Spleen (tissue), 11 donors: ENCODE data around the gene MSI2. TPM values are rescaled to one million over a fixed set of nuclear protein-coding genes. Genes with fewer than 3 reads are reported as not detected.

ENCODE experiments used
- DNase-seq: peaks from one replicate; pipeline ENCODE4 v3.0.0-alpha.2; 2020
- H3K27ac ChIP-seq, 8 donors: fragments of 200-600 bp; sonication (generic) in 7 of 8; 1 replicate in 4 of 8; 2 replicates in 4 of 8; pipeline versions ENCODE4 v1.5.0 to v1.8.0; 2016 to 2021; ENCODE audit warnings: inconsistent platforms in 4 of 8, mild to moderate bottlenecking in 4 of 8, moderate library complexity in 1 of 8
- H3K27me3 ChIP-seq, 7 donors: fragments of 200-600 bp; sonication (generic) in 6 of 7; replicated peaks in 1 of 7; 1 replicate in 4 of 7; 2 replicates in 3 of 7; pipeline versions ENCODE4 v1.5.0 to v1.8.0; 2016 to 2021; ENCODE audit warnings: inconsistent platforms in 3 of 7, mild to moderate bottlenecking in 1 of 7
- H3K36me3 ChIP-seq, 6 donors: fragments of 200-600 bp; sonication (generic) in 5 of 6; 1 replicate in 4 of 6; 2 replicates in 2 of 6; pipeline versions ENCODE4 v1.5.0 to v1.8.0; 2016 to 2021; ENCODE audit warnings: inconsistent platforms in 2 of 6
- H3K4me1 ChIP-seq, 6 donors: fragments of 200-600 bp; sonication (generic) in 5 of 6; 1 replicate in 3 of 6; 2 replicates in 3 of 6; pipeline versions ENCODE4 v1.5.0 to v1.8.0; 2016 to 2021; ENCODE audit warnings: inconsistent platforms in 3 of 6
- H3K4me3 ChIP-seq, 8 donors: fragments of 200-600 bp; sonication (generic) in 7 of 8; 1 replicate in 4 of 8; 2 replicates in 4 of 8; pipeline versions ENCODE4 v1.5.0 to v1.8.0; 2016 to 2021; ENCODE audit warnings: inconsistent platforms in 4 of 8, mild to moderate bottlenecking in 4 of 8, moderate library complexity in 2 of 8
- H3K9me3 ChIP-seq, 8 donors: fragments of 200-600 bp; sonication (generic) in 7 of 8; 1 replicate in 4 of 8; 2 replicates in 4 of 8; pipeline versions ENCODE4 v1.5.0 to v1.8.0; 2016 to 2021; ENCODE audit warnings: inconsistent platforms in 4 of 8
- CTCF ChIP-seq, 11 experiments: fragments of 200-600 bp in 7 of 11; fragments of 450-650 bp in 4 of 11; sonication (generic) in 4 of 11; IDR thresholded peaks in 8 of 11; conservative IDR thresholded peaks in 3 of 11; 1 replicate in 7 of 11; 2 replicates in 4 of 11; pipeline versions ENCODE4 v1.4.0 to v1.8.0; 2016 to 2021; ENCODE audit warnings: antibody characterized with exemption in 11 of 11, inconsistent platforms in 4 of 11, mild to moderate bottlenecking in 1 of 11
- POLR2A ChIP-seq, 3 donors: fragments of 450-650 bp; IDR thresholded peaks; one replicate each; pipeline ENCODE4 v1.5.1; 2017; ENCODE audit warnings: antibody characterized with exemption in 3 of 3, mild to moderate bottlenecking in 1 of 3
- POLR2AphosphoS5 ChIP-seq, 3 donors: sonication (generic); formaldehyde crosslinking; IDR thresholded peaks; one replicate each; pipeline ENCODE4 v1.5.1; 2017; ENCODE audit warnings: antibody characterized with exemption in 3 of 3
- WGBS, 5 donors: extraction: QIAGEN DNeasy Blood & Tissue Kit in 3 of 5; methylation state at CpG; one replicate each; pipeline versions ENCODE4 v1.1.5 to v1.1.7; 2013 to 2018; 5-methylcytosine and 5-hydroxymethylcytosine counted together
- intact Hi-C: fragments of 100-400 bp; cut with DNase I; formaldehyde crosslinking; loops from one replicate; pipeline ENCODE4 v1.15.0; 2023; ENCODE audit warnings: low total_unique reads
- polyA plus RNA-seq, 3 donors: library from polyadenylated mRNA; stranded (reverse); fragments of 200-250 nt; gene quantifications; one replicate each; pipeline ENCODE4 v1.2.1, GENCODE V29; 2013
- total RNA-seq, 7 donors: library from RNA; depleted of rRNA in 3 of 7; stranded (reverse); fragments of >200 nt in 3 of 7; fragmentation: NEBNext Ultra II Directional in 4 of 7; extraction: Animal tissue kit (Norgen Biotek cat#: 25700) in 4 of 7; gene quantifications; one replicate each; pipeline versions ENCODE4 v1.1.0 to v1.2.1, GENCODE V29; 2016 to 2021
- donor health status: healthy with polysubstance abuse.
- donor health status: DM: no; HTN: no; CAD: no; lungs with moderate emphysema.
- donor health status: DM: no; HTN: no; CAD: no.
- donor health status: Bipolar disorder and iron deficiency.
- donor health status: healthy.
- donor health status: DM: no; HTN: no; CAD: no.
- donor health status: DM: yes; HTN: yes; CAD: no.

Gene MSI2
- total and polyA plus RNA-seq, 10 donors: 9.8 to 131 (median 64.7) TPM

GRCh38 chr17:57448759-57449283, 192.5 kb downstream of the MSI2 start:
- no peak for DNase-seq
- WGBS, 5 donors: 90 to 95% (median 92%) methylated on average over 7 of the region's 7 CpGs
- Histone ChIP-seq H3K36me3 (no peaks in the 10 kb centered on the region), H3K27me3 (no peaks in the 10 kb centered on the region), H3K4me3 (no peak overlapping the region), H3K9me3 (no peaks in the 10 kb centered on the region), H3K27ac (no peak overlapping the region), H3K4me1 (peaks cover 22 to 94% (median 49%) of the 10 kb centered on the region in 6 donors)
- intact Hi-C loops: no loop called here
- TF ChIP-seq POLR2A (IDR thresholded peaks at IDR 0.05) (no peak), CTCF (IDR thresholded peaks at IDR 0.05 in 8 of 11, conservative IDR thresholded peaks at IDR 0.05 in 3 of 11) (no peak), POLR2AphosphoS5 (IDR thresholded peaks at IDR 0.05) (no peak)

GRCh38 chr17:57451191-57451590, 194.9 kb downstream of the MSI2 start:
- no peak for DNase-seq
- WGBS, 5 donors: 74 to 87% (median 85%) methylated on average over 7 to 8 of the region's 8 CpGs
- Histone ChIP-seq H3K36me3 (no peaks in the 10 kb centered on the region), H3K27me3 (no peaks in the 10 kb centered on the region), H3K4me3 (no peak overlapping the region), H3K27ac (peak overlapping the region in 1 of 8 donors; percentile 6), H3K4me1 (peaks cover 28 to 94% (median 55%) of the 10 kb centered on the region in 6 donors), H3K9me3 (no peaks in the 10 kb centered on the region)
- TF ChIP-seq POLR2A (IDR thresholded peaks at IDR 0.05) (no peak), POLR2AphosphoS5 (IDR thresholded peaks at IDR 0.05) (no peak), CTCF (IDR thresholded peaks at IDR 0.05 in 8 of 11, conservative IDR thresholded peaks at IDR 0.05 in 3 of 11) (no peak)
- intact Hi-C loops: no loop called here

GRCh38 chr17:57451643-57452042, 195.3 kb downstream of the MSI2 start:
- intact Hi-C loops: no loop called here
- no peak for TF ChIP-seq POLR2A (IDR thresholded peaks at IDR 0.05)
- TF ChIP-seq CTCF (IDR thresholded peaks at IDR 0.05 in 8 of 11, conservative IDR thresholded peaks at IDR 0.05 in 3 of 11): no peak
- no peak for TF ChIP-seq POLR2AphosphoS5 (IDR thresholded peaks at IDR 0.05)
- Histone ChIP-seq H3K9me3 (no peaks in the 10 kb centered on the region), H3K4me3 (no peak overlapping the region), H3K27me3 (no peaks in the 10 kb centered on the region), H3K27ac (peak overlapping the region in 2 of 8 donors; percentile 7 to 14), H3K36me3 (no peaks in the 10 kb centered on the region), H3K4me1 (peaks cover 28 to 94% (median 54%) of the 10 kb centered on the region in 6 donors)
- no peak for DNase-seq
- WGBS, 5 donors: 31 to 76% (median 42%) methylated on average over 7 of the region's 7 CpGs

- no peaks in the 10 kb centered on the region for H3K36me3 ChIP-seq
- no peaks in the 10 kb centered on the region for H3K27me3 ChIP-seq
- no peak for TF ChIP-seq POLR2AphosphoS5 (IDR thresholded peaks at IDR 0.05)
- TF ChIP-seq POLR2A (IDR thresholded peaks at IDR 0.05): no peak
- no peak for TF ChIP-seq CTCF (IDR thresholded peaks at IDR 0.05 in 8 of 11, conservative IDR thresholded peaks at IDR 0.05 in 3 of 11)
- WGBS, 5 donors: 70 to 85% (median 81%) methylated on average over 6 to 7 of the region's 7 CpGs
- DNase-seq: no peak
- H3K9me3 ChIP-seq: no peaks in the 10 kb centered on the region
- peak overlapping the region in 3 of 8 donors; percentile 24 to 71 (median 69) for H3K27ac ChIP-seq
- H3K4me3 ChIP-seq: no peak overlapping the region
- intact Hi-C loops: no loop called here
- H3K4me1 ChIP-seq: peaks cover 28 to 79% (median 46%) of the 10 kb centered on the region in 6 donors
Observed at GRCh38 chr17:57453841-57454425, 197.6 kb downstream of the MSI2 start.
